Astrocyte (in vitro differentiated cells and primary cell): ENCODE data around the gene HSPA4. TPM values are rescaled to one million over a fixed set of nuclear protein-coding genes. Genes with fewer than 3 reads are reported as not detected.

Experiments
- DNase-seq: peaks from one replicate; pipeline ENCODE4 v3.0.0-alpha.2; 2010; ENCODE audit warnings: low read depth
- FAIRE-seq: peaks from 2 replicates; lab custom pipeline; 2011; peaks lifted over from hg19 to GRCh38; lab: Jason Lieb, UNC
- H2AFZ ChIP-seq: 2 replicates; pipeline ENCODE4 v1.6.0; 2012; ENCODE audit warnings: low read depth, low read length, inconsistent platforms
- H3K27ac ChIP-seq: 2 replicates; pipeline ENCODE4 v1.5.1; 2011; ENCODE audit warnings: low read depth, low read length, inconsistent platforms
- H3K27me3 ChIP-seq: 2 replicates; pipeline ENCODE4 v1.6.0; 2011; ENCODE audit warnings: low read length, inconsistent platforms; ENCODE audit not compliant: insufficient read depth
- H3K36me3 ChIP-seq: 2 replicates; pipeline ENCODE4 v1.5.1; 2011; ENCODE audit warnings: low read length, inconsistent platforms; ENCODE audit not compliant: insufficient read depth
- H3K4me1 ChIP-seq: 2 replicates; pipeline ENCODE4 v1.5.1; 2011; ENCODE audit warnings: low read length, inconsistent platforms; ENCODE audit not compliant: insufficient read depth
- H3K4me2 ChIP-seq: 2 replicates; pipeline ENCODE4 v1.6.0; 2012; ENCODE audit warnings: low read length, inconsistent platforms
- H3K4me3 ChIP-seq: 2 replicates; pipeline ENCODE4 v1.5.1; 2011; ENCODE audit warnings: low read depth, mild to moderate bottlenecking, low read length, inconsistent platforms; ENCODE audit not compliant: insufficient read depth
- H3K79me2 ChIP-seq: 2 replicates; pipeline ENCODE4 v1.6.0; 2012; ENCODE audit warnings: mild to moderate bottlenecking, low read length, inconsistent platforms; ENCODE audit not compliant: insufficient read depth
- H3K9ac ChIP-seq: 2 replicates; pipeline ENCODE4 v1.6.0; 2012; ENCODE audit warnings: mild to moderate bottlenecking, low read length, inconsistent platforms
- H3K9me3 ChIP-seq: 2 replicates; pipeline ENCODE4 v1.5.1; 2012; ENCODE audit warnings: low read depth, mild to moderate bottlenecking, low read length, inconsistent platforms; ENCODE audit not compliant: insufficient read depth
- H4K20me1 ChIP-seq: 2 replicates; pipeline ENCODE4 v1.6.0; 2012; ENCODE audit warnings: low read length, inconsistent platforms; ENCODE audit not compliant: insufficient read depth
- H3K27ac Mint-ChIP-seq: one replicate; pipeline ENCODE4 v1.8.0; 2021; ENCODE audit warnings: mild to moderate bottlenecking, mixed read lengths; ENCODE audit not compliant: unreplicated experiment
- H3K27me3 Mint-ChIP-seq: one replicate; pipeline ENCODE4 v1.8.0; 2021; ENCODE audit warnings: low read depth, mixed read lengths; ENCODE audit not compliant: unreplicated experiment
- H3K36me3 Mint-ChIP-seq: one replicate; pipeline ENCODE4 v1.8.0; 2021; ENCODE audit warnings: low read depth, mixed read lengths; ENCODE audit not compliant: unreplicated experiment
- H3K4me1 Mint-ChIP-seq: one replicate; pipeline ENCODE4 v1.8.0; 2021; ENCODE audit warnings: low read depth, mixed read lengths; ENCODE audit not compliant: unreplicated experiment
- H3K4me3 Mint-ChIP-seq: one replicate; pipeline ENCODE4 v1.8.0; 2021; ENCODE audit warnings: mild to moderate bottlenecking, moderate library complexity, mixed read lengths; ENCODE audit not compliant: unreplicated experiment
- H3K9me3 Mint-ChIP-seq: one replicate; pipeline ENCODE4 v1.8.0; 2021; ENCODE audit warnings: mild to moderate bottlenecking, mixed read lengths; ENCODE audit not compliant: unreplicated experiment
- EZH2 ChIP-seq: IDR thresholded peaks from 2 replicates; pipeline ENCODE4 v1.6.1; 2012; ENCODE audit warnings: mild to moderate bottlenecking, low read length, inconsistent platforms; ENCODE audit not compliant: insufficient read depth
- total RNA-seq: library from RNA; stranded (reverse); gene quantifications from 2 replicates; pipeline ENCODE4 v1.2.1, GENCODE V29; 2021
- TF ChIP-seq, protein P1 (sequence below): IDR thresholded peaks from 2 replicates; pipeline ENCODE4 v1.5.1; 2011; ENCODE audit warnings: low read depth, mild to moderate bottlenecking, inconsistent platforms, low read length, moderate library complexity; ENCODE audit not compliant: insufficient read depth

The HSPA4 gene
- total RNA-seq, 1 donor from 2014 or later: 210 TPM

DNA sequence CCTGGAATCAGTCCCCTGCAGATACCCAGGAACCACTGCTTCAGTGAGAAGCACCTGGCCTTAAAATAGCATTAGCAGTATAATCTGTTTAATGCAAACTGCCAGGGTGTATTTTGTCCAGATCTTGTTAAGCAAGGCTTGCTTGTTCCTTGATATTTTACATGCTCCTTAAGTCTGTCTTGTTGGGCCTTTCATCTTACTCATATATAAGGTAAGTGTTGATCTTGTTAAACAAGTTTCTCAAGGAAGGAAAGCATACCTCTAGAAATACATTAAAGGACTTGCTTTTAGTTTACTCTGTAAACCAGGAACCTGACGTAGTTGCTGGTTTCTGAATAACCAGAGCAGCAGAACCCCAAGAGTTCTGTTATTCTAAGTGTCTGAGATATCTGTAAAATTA, 13.7 kb downstream of the HSPA4 start:
- H3K27me3 ChIP-seq: no peaks in the 10 kb centered on the region
- no peak for FAIRE-seq
- peaks cover 6% of the 10 kb centered on the region for H3K4me1 Mint-ChIP-seq

DNA sequence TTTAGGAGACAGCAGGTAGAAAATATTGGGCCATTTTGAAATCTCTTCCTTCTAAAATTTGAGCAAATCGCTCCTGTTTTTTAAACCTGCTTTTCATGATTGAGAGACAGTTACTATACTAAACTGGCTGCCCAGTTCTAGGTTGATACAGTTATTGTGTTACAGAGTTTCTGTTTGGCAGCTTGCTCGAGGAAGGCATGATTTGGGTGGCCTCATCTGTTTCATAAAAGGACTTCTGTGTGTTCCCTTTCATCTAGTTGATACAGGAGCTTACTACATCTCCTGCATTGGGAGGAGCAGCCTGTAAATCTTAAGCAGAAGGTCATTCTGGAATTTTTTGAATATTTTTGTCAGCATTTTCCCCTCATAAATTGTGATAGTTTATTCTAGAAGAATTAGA, 14.2 kb downstream of the HSPA4 start:
- FAIRE-seq (no peak), DNase-seq (no peak)
- no peak overlapping the region for H2AFZ ChIP-seq
- no peak overlapping the region for H3K9ac ChIP-seq
- H4K20me1 ChIP-seq: peaks cover 77% of the 10 kb centered on the region
- Mint-ChIP-seq H3K9me3 (no peaks in the 10 kb centered on the region), H3K27me3 (no peaks in the 10 kb centered on the region), H3K36me3 (peaks cover 14% of the 10 kb centered on the region), H3K4me3 (no peak overlapping the region), H3K27ac (no peak overlapping the region), H3K4me1 (peaks cover 6% of the 10 kb centered on the region)
- H3K79me2 ChIP-seq: peaks cover 98% of the 10 kb centered on the region
- H3K27ac ChIP-seq: no peak overlapping the region
- TF ChIP-seq EZH2: no peak
- TF ChIP-seq, protein P1, sequence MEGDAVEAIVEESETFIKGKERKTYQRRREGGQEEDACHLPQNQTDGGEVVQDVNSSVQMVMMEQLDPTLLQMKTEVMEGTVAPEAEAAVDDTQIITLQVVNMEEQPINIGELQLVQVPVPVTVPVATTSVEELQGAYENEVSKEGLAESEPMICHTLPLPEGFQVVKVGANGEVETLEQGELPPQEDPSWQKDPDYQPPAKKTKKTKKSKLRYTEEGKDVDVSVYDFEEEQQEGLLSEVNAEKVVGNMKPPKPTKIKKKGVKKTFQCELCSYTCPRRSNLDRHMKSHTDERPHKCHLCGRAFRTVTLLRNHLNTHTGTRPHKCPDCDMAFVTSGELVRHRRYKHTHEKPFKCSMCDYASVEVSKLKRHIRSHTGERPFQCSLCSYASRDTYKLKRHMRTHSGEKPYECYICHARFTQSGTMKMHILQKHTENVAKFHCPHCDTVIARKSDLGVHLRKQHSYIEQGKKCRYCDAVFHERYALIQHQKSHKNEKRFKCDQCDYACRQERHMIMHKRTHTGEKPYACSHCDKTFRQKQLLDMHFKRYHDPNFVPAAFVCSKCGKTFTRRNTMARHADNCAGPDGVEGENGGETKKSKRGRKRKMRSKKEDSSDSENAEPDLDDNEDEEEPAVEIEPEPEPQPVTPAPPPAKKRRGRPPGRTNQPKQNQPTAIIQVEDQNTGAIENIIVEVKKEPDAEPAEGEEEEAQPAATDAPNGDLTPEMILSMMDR: no peak
- no peaks in the 10 kb centered on the region for H3K27me3 ChIP-seq
- no peak overlapping the region for H3K4me2 ChIP-seq
- peaks cover 28% of the 10 kb centered on the region for H3K36me3 ChIP-seq
- H3K9me3 ChIP-seq: no peaks in the 10 kb centered on the region
- H3K4me3 ChIP-seq: no peak overlapping the region
- H3K4me1 ChIP-seq: no peaks in the 10 kb centered on the region

More for the DNA sequence above, 13.7 kb downstream of the HSPA4 start:
- H3K4me2 ChIP-seq: no peak overlapping the region
- no peaks in the 10 kb centered on the region for H3K9me3 Mint-ChIP-seq
- H3K4me3 ChIP-seq: no peak overlapping the region
- DNase-seq: no peak
- no peak overlapping the region for H3K4me3 Mint-ChIP-seq
- peaks cover 99% of the 10 kb centered on the region for H3K79me2 ChIP-seq
- H2AFZ ChIP-seq: no peak overlapping the region
- TF ChIP-seq, protein P1: no peak
- no peak for TF ChIP-seq EZH2
- H3K36me3 ChIP-seq: peaks cover 24% of the 10 kb centered on the region
- no peak overlapping the region for H3K27ac Mint-ChIP-seq
- H3K9me3 ChIP-seq: no peaks in the 10 kb centered on the region
- no peak overlapping the region for H3K9ac ChIP-seq
- no peaks in the 10 kb centered on the region for H3K27me3 Mint-ChIP-seq
- H3K27ac ChIP-seq: no peak overlapping the region
- peaks cover 83% of the 10 kb centered on the region for H4K20me1 ChIP-seq
- H3K36me3 Mint-ChIP-seq: peaks cover 12% of the 10 kb centered on the region
- H3K4me1 ChIP-seq: no peaks in the 10 kb centered on the region

DNA sequence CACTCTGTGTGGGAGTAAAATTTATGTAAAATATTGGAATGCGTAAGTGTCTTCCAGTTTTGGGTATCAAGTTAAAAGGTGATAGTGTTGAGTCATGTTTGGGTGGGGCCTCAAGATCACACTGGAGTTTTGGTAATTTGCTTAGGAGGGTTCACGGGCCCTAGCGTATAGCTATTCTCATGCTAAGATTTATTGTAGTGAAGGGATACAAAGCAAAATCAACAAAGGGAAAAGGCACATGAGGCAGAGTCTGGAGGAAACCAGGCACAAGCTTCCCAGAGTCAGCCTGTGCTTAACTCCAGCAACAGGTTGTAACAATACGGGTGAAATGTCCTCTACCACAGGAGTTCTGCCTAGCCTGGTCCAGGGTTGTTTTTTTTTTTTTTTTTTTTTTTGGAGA, 20.2 kb downstream of the HSPA4 start:
- no peaks in the 10 kb centered on the region for H3K9me3 ChIP-seq
- TF ChIP-seq, protein P1: no peak
- TF ChIP-seq EZH2: no peak
- peaks cover 93% of the 10 kb centered on the region for H3K79me2 ChIP-seq
- H3K4me2 ChIP-seq: no peak overlapping the region
- H3K36me3 Mint-ChIP-seq: peaks cover 26% of the 10 kb centered on the region
- no peak overlapping the region for H3K4me3 ChIP-seq
- no peaks in the 10 kb centered on the region for H3K27me3 ChIP-seq
- H4K20me1 ChIP-seq: peaks cover 54% of the 10 kb centered on the region
- no peak overlapping the region for H3K27ac ChIP-seq
- H3K27ac Mint-ChIP-seq: no peak overlapping the region
- H3K9ac ChIP-seq: no peak overlapping the region
- no peaks in the 10 kb centered on the region for H3K4me1 Mint-ChIP-seq
- H3K36me3 ChIP-seq: peaks cover 36% of the 10 kb centered on the region
- H2AFZ ChIP-seq: no peak overlapping the region
- no peaks in the 10 kb centered on the region for H3K9me3 Mint-ChIP-seq
- no peaks in the 10 kb centered on the region for H3K27me3 Mint-ChIP-seq
- no peak overlapping the region for H3K4me3 Mint-ChIP-seq
- DNase-seq (no peak), FAIRE-seq (no peak)
- H3K4me1 ChIP-seq: no peaks in the 10 kb centered on the region
